H54 (cell line): ENCODE results near the gene SH2D2A.

Experiments
- DNase-seq: peaks from one replicate; pipeline ENCODE4 v3.0.0; 2011; ENCODE audit warnings: low spot score, mixed read lengths; ENCODE audit not compliant: insufficient read length
- FAIRE-seq: peaks from 3 replicates; lab custom pipeline; 2011; peaks lifted over from hg19 to GRCh38; lab: Jason Lieb, UNC
- POLR2A ChIP-seq: IDR thresholded peaks from 2 replicates; pipeline ENCODE4 v1.6.1; 2011; ENCODE audit warnings: low read depth, mild to moderate bottlenecking, low read length

SH2D2A gene

GRCh38 chr1:156808186-156809030 is 8.2 kb downstream of the SH2D2A start:
- no peak for TF ChIP-seq POLR2A
- no peak for FAIRE-seq
- no peak for DNase-seq

- TF ChIP-seq POLR2A: no peak
- FAIRE-seq: no peak
- no peak for DNase-seq
Measured at GRCh38 chr1:156807627-156808026, 9.0 kb downstream of the SH2D2A start.

DNA sequence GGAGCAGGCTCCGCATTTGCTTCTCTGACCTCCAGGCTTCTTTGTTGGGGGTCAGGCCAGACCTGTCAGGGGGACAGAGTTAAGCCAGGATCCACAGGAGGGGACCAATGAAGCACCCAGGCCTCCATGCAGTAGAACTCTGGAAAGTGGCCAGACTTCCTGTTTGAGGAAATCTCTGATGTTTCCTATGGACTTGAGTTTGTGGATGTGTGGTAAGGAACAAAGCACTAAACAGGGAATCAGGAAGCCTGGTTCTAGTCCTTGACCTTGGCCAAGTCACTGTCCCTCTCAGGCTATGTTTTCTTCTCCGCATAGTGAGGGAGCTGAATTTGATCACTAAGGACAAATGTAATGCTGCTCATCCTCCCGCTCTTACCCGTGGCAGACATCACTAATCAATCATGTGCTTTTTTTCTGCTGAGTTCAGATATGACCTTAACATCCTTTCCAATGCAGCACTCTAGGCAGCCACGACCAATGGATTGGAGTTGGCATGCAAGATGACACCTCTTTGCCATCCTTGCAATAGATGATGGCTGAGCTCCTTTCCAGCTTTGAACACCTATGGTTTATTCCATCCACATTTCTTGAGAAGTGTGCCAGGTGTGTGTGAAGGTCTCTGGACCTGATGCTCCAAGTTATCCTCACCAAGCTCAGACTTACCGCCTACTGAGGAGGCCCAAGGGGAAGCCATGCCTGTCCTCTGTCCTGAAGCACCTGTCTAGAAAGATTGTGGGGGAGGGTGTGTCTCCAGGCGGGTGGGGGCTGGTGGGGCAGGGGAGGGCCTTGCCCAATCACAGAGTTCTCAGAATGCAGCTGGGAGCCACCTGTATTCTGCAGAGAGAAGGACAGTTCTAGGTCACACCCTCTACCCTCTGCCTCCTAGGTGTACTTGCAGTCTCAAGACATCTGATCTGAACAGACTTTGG is 9.9 kb downstream of the SH2D2A start:
- no peak for DNase-seq
- FAIRE-seq: no peak

GRCh38 chr1:156805766-156806511 is 10.7 kb downstream of the SH2D2A start:
- DNase-seq (no peak), FAIRE-seq (no peak)
- TF ChIP-seq POLR2A: no peak

More for the DNA sequence above, 9.9 kb downstream of the SH2D2A start:
- no peak for TF ChIP-seq POLR2A

- no peak for FAIRE-seq
- no peak for DNase-seq
- TF ChIP-seq POLR2A: no peak
Measured at GRCh38 chr1:156804572-156805243, 11.9 kb downstream of the SH2D2A start.

DNA sequence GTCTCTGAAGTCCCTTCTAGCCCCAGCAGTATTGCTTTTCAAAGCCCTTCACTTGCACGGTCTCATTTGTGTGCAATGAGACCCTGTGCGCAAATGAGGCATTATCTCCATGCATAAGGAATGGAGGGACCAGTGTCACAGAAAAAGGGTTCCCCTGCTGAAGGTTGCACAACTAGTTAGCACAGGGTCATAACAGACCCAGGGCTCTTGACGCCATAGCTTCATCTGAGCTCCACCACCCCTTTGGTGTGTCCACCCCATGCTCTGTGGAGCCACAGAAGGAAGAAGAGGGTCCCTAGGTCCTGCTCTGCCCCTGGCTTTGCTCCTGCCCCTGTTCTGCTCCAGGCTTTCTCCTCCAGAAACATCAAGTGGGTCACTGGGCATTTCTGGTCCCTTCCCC is 12.6 kb downstream of the SH2D2A start:
- no peak for TF ChIP-seq POLR2A
- DNase-seq: no peak
- FAIRE-seq: no peak

DNA sequence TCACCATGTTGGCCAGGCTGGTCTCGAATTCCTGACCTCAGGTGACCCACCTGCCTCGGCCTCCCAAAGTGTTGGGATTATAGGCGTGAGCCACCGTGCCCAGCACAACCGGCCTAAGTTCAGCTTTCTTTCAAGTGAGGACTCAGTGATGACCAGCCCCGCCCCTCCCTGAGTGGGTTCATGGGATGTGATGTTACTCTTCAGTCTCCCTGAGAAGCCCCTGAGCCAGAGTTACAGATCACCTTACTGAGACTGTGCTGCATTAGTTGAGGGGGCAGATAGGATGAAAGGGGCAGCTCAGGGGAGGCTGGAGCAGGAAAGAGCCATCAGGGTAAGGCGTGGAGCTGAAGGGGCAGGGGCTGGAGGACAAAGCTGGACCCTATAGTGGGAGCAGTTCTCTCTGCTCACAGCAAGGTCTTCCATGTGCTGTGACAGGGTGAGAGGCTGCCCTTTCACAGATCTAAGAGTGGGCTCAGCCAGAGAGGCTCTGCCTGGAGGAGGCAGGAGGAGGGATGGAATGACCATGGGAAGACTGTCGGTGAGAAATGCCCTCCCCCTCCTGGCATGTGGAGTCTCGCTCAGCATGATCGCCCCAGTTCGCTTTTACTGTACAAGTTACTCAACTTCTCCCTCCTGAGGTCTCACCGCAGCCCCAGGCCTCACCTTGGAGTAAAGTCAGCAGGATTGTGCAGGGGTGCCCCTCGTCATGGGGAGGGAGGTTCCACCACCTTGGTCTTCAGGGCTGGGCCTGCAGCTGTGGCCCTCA is 13.4 kb downstream of the SH2D2A start:
- FAIRE-seq: no peak
- no peak for TF ChIP-seq POLR2A
- no peak for DNase-seq

DNA sequence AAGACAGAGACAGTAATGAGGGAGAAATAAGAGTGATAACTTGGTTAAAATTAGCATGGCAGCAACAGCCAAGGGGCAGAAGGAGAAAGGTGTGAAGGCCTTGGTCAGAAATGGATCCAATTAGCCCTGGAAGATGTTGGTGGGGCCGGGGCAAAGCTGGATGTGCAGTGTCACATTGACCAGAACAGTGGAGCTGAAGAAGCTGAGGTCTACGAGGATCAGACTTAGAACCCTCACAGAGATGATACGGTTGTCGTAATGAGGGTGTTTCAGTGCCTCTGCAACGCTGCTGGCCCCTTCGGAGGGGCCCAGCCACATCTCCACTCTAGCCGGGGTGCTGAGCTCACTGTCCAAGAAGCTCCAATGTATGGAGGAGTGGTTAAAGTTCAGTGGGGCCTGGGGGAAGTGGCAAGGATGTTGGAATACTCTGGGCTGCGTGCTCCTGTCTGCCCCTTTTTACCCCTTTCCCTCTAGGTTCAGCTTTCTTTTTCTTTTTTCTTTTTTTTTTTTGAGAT is 14.2 kb downstream of the SH2D2A start:
- no peak for DNase-seq
- TF ChIP-seq POLR2A: no peak
- FAIRE-seq: no peak

DNA sequence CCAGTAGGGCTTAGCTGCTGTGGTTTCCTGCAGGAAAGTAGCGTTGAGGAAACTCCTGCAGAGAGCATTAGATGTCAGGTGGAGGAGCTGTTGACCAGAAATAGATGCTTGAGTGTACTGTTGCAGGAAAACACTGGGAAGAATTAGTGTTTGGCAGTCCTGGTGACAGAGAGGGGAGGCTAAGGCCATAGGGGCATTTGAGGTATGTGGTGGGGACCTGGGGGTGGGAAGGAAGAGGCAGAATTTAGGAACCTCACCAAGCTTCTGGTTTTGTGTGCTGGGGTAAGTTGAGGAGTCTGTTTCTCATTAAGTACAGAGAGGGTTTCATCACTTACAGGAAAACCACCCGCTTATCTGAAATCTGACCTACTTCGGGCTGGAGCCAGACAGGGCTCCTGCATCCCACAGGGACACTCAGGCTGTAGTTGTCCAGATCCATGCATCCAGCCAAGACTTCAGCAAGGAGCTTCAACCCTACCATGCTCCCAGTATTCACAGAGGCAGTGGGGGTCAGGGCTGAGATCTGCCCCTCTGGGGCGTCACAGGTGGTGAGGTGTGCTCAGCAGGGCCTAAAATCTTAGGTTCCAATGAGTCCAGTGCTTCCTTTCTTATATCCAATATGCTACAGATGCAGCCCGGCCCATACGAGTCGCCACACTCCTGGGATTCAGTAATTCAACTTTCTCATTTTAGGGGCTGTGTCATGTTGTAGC is 15.1 kb downstream of the SH2D2A start:
- FAIRE-seq (no peak), DNase-seq (no peak)
- no peak for TF ChIP-seq POLR2A

DNA sequence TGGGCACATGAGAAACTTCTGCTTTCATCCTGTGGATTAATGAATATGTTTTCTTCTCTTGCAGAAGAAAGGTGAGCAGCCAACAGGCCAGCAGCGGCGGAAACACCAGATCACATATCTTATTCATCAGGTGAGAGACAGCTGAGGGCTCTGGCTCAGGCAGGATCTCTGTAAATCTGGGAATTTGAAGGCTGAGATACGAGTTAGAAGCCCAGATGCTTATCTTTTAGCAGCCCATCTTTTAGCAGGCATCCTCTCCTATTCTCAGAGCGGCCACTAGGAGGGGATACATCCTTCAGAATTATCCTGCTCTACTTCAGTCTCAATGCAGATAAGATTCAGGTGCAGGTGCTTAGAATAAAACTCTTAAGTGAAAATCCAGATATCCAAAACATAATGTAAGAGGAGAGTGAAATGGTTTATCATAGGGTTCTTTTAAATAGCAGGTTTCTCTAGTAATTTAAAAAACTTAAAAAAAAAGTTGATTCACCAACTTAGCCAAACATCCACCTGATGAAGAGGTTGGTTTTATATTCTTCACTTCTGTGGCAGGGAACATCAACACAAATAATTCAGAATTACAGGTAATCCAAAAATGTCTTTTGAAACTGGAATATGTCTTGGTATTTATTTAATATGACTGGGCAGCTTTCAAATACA is 19.3 kb downstream of the SH2D2A start:
- no peak for TF ChIP-seq POLR2A
- no peak for DNase-seq
- no peak for FAIRE-seq
